ENCODE results near the gene APELA.
"Not testable (repeated sequence)": the region's sequence is repeated elsewhere in the genome, so short reads cannot be mapped to it uniquely, and the experiment has no call there.

Gene APELA

GRCh38 chr4:164927101-164927500 is 50.1 kb downstream of the APELA start:
- DNase-seq: not testable (repeated sequence)

- no peak for DNase-seq
Observed at GRCh38 chr4:164930647-164931046, 53.7 kb downstream of the APELA start.

- DNase-seq: no peak
Observed at GRCh38 chr4:164931551-164932324, 54.8 kb downstream of the APELA start.

- DNase-seq: no peak
Observed at GRCh38 chr4:164933244-164933643, 56.3 kb downstream of the APELA start.

- DNase-seq: no peak
Observed at GRCh38 chr4:164935363-164935762, 58.4 kb downstream of the APELA start.

GRCh38 chr4:164935865-164936606 is 59.1 kb downstream of the APELA start:
- DNase-seq: not testable (repeated sequence)

- DNase-seq: no peak
Observed at GRCh38 chr4:164937576-164938270, 60.7 kb downstream of the APELA start.

- DNase-seq: no peak
Observed at GRCh38 chr4:164943192-164943591, 66.2 kb downstream of the APELA start.

GRCh38 chr4:164945146-164945545 is 68.2 kb downstream of the APELA start:
- no peak for DNase-seq

GRCh38 chr4:164946810-164947209 is 69.8 kb downstream of the APELA start:
- DNase-seq: no peak
